ENCODE results near the gene TLE3. TPM values are rescaled to one million over a fixed set of nuclear protein-coding genes. Genes with fewer than 3 reads are reported as not detected.

The TLE3 gene
- polyA plus RNA-seq, 1 donor (not counting 4 experiments of a cell fraction or from before 2014, with no cell fraction given) = 8.3 TPM

DNA sequence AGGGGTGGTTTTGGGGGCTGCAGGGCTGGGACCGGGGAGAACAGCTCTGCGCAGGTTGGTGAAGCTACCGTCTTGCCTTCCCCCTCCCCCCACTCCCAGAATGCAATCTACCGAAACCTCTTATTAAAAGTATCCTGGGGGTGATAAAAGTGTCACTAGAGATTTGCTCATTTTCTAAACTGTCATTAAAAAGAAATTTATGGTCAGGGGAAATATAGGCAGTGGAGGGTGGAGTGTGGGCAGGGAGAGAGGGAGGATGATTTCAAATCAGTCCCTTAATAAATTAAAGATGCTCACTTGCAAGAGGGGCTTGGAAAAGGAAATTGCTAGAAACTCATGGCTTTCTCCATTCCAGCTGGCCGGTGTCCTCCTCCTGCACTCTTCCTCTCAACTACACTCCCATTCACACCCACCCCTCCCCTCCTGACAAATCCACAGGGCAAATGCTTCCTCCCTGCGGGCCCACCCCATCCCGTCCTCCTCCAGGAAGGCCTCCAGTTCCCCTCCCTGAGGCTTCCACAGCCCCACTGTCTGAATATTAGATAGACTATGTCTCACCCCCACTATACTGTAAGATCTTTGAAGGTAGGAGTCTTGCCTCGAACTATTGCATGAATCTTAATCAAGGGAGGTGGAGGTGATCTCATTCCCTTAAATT lies 83.9 kb downstream of the TLE3 start:
- Histone ChIP-seq H3K27ac (ENCODE audit: control insufficient read depth, insufficient read depth, low read length) (no peak overlapping the region), H2AFZ (ENCODE audit: control insufficient read depth, low read length) (no peak overlapping the region), H3K9me3 (ENCODE audit: control insufficient read depth, low read depth, low read length) (no peaks in the 10 kb centered on the region), H3K9me1 (ENCODE audit: control insufficient read depth, extremely low read depth, insufficient read depth, low read length) (no peaks in the 10 kb centered on the region), H3K4me3 (ENCODE audit: control insufficient read depth in 2 of 3, extremely low read depth in 1 of 3, insufficient read depth in 2 of 3, low read depth in 1 of 3, low read length in 3 of 3) (no peak overlapping the region), H3K4me1 (ENCODE audit: control insufficient read depth, extremely low read depth, insufficient read depth, low read length) (no peaks in the 10 kb centered on the region), H3K4me2 (ENCODE audit: control insufficient read depth, extremely low read depth, insufficient read depth, low read depth, low read length) (no peak overlapping the region), H3K36me3 (ENCODE audit: control insufficient read depth in 2 of 2, extremely low read depth in 1 of 2, insufficient read depth in 2 of 2, low read length in 2 of 2) (no peaks in the 10 kb centered on the region), H3K27me3 (ENCODE audit: control insufficient read depth, extremely low read depth, insufficient read depth, low read length) (peaks cover 70% of the 10 kb centered on the region), H4K20me1 (ENCODE audit: control insufficient read depth, extremely low read depth, insufficient read depth, low read length) (no peaks in the 10 kb centered on the region), H3K79me2 (ENCODE audit: control insufficient read depth, insufficient read depth, low read length) (no peaks in the 10 kb centered on the region), H3K9ac (ENCODE audit: control insufficient read depth, extremely low read depth, insufficient read depth, low read length) (no peak overlapping the region)
- FAIRE-seq (no peak), DNase-seq (ENCODE audit: low read depth, low spot score) (no peak)
- TF ChIP-seq, protein P1, sequence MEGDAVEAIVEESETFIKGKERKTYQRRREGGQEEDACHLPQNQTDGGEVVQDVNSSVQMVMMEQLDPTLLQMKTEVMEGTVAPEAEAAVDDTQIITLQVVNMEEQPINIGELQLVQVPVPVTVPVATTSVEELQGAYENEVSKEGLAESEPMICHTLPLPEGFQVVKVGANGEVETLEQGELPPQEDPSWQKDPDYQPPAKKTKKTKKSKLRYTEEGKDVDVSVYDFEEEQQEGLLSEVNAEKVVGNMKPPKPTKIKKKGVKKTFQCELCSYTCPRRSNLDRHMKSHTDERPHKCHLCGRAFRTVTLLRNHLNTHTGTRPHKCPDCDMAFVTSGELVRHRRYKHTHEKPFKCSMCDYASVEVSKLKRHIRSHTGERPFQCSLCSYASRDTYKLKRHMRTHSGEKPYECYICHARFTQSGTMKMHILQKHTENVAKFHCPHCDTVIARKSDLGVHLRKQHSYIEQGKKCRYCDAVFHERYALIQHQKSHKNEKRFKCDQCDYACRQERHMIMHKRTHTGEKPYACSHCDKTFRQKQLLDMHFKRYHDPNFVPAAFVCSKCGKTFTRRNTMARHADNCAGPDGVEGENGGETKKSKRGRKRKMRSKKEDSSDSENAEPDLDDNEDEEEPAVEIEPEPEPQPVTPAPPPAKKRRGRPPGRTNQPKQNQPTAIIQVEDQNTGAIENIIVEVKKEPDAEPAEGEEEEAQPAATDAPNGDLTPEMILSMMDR (optimal IDR thresholded peaks at IDR 0.05 in 1 of 3, IDR thresholded peaks at IDR 0.05 in 1 of 3, conservative IDR thresholded peaks at IDR 0.05 in 1 of 3; ENCODE audit: extremely low read depth in 1 of 3, insufficient read depth in 2 of 3, low read length in 3 of 3) = no peak
- TF ChIP-seq EZH2 (IDR thresholded peaks at IDR 0.05; ENCODE audit: low read length) = no peak
- dilution Hi-C loops (cut with MboI; ENCODE audit: extremely low pct_ligation_motif_present, low sequenced_read_pairs) = no loop called here

DNA sequence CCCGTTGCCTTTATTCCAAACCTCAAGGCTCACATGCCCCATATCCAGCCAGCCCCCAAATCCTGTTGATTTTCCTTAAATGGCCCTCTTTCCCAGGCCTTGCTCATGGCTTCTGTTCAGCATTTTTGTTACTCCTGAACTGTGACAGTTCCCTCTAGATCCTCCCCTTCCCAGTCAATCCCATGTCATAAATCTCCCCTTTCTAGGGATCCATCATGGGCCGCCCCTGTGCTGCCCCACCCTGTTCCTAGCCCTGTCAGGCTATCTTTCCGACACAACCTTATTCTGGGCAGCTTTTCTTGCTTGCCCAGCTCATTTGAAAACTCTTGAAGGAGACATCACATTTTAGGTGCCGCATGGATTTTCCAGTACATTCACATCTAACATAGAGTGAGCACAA lies 84.8 kb downstream of the TLE3 start:
- Histone ChIP-seq H3K4me3 (ENCODE audit: control insufficient read depth in 2 of 3, extremely low read depth in 1 of 3, insufficient read depth in 2 of 3, low read depth in 1 of 3, low read length in 3 of 3) (no peak overlapping the region), H3K27ac (ENCODE audit: control insufficient read depth, insufficient read depth, low read length) (no peak overlapping the region), H3K9ac (ENCODE audit: control insufficient read depth, extremely low read depth, insufficient read depth, low read length) (no peak overlapping the region), H3K27me3 (ENCODE audit: control insufficient read depth, extremely low read depth, insufficient read depth, low read length) (peaks cover 71% of the 10 kb centered on the region), H3K36me3 (ENCODE audit: control insufficient read depth in 2 of 2, extremely low read depth in 1 of 2, insufficient read depth in 2 of 2, low read length in 2 of 2) (no peaks in the 10 kb centered on the region), H3K79me2 (ENCODE audit: control insufficient read depth, insufficient read depth, low read length) (no peaks in the 10 kb centered on the region), H3K4me2 (ENCODE audit: control insufficient read depth, extremely low read depth, insufficient read depth, low read depth, low read length) (no peak overlapping the region), H4K20me1 (ENCODE audit: control insufficient read depth, extremely low read depth, insufficient read depth, low read length) (no peaks in the 10 kb centered on the region), H3K9me3 (ENCODE audit: control insufficient read depth, low read depth, low read length) (no peaks in the 10 kb centered on the region), H3K9me1 (ENCODE audit: control insufficient read depth, extremely low read depth, insufficient read depth, low read length) (no peaks in the 10 kb centered on the region), H3K4me1 (ENCODE audit: control insufficient read depth, extremely low read depth, insufficient read depth, low read length) (no peaks in the 10 kb centered on the region), H2AFZ (ENCODE audit: control insufficient read depth, low read length) (no peak overlapping the region)
- FAIRE-seq (no peak), DNase-seq (ENCODE audit: low read depth, low spot score) (no peak)
- TF ChIP-seq, protein P1 (optimal IDR thresholded peaks at IDR 0.05 in 1 of 3, IDR thresholded peaks at IDR 0.05 in 1 of 3, conservative IDR thresholded peaks at IDR 0.05 in 1 of 3; ENCODE audit: extremely low read depth in 1 of 3, insufficient read depth in 2 of 3, low read length in 3 of 3) = no peak
- no peak for TF ChIP-seq EZH2 (IDR thresholded peaks at IDR 0.05; ENCODE audit: low read length)
- dilution Hi-C loops (cut with MboI; ENCODE audit: extremely low pct_ligation_motif_present, low sequenced_read_pairs) = no loop called here
